Prostate gland (tissue), 2 donors: ENCODE data around the gene PSEN1.

Source experiments
- CTCF ChIP-seq, 4 experiments: fragments of 200-600 bp in 2 of 4; fragments of 450-650 bp in 2 of 4; sonication (generic) in 2 of 4; IDR thresholded peaks; 1 replicate in 3 of 4; 2 replicates in 1 of 4; pipeline ENCODE4 v1.5.1; 2016 to 2019; ENCODE audit warnings: antibody characterized with exemption in 4 of 4, mild to moderate bottlenecking in 2 of 4, moderate library complexity in 2 of 4
- POLR2A ChIP-seq: fragments of 450-650 bp; IDR thresholded peaks from one replicate; pipeline ENCODE4 v1.6.1; 2016; ENCODE audit warnings: antibody characterized with exemption, mild to moderate bottlenecking
- POLR2AphosphoS5 ChIP-seq: sonication (generic); formaldehyde crosslinking; IDR thresholded peaks from one replicate; pipeline ENCODE4 v1.6.1; 2017; ENCODE audit warnings: antibody characterized with exemption

- TF ChIP-seq CTCF (IDR thresholded peaks at IDR 0.05) (no peak), POLR2AphosphoS5 (no peak), POLR2A (no peak)
Observed at GRCh38 chr14:73262427-73263183, 126.3 kb downstream of the PSEN1 start.
